Measurements from ENCODE around the gene ADCYAP1R1.
A peak's percentile ranks its signal among the peaks of the same experiment; 100 is the strongest.

The ADCYAP1R1 gene

GRCh38 chr7:31070991-31071644 lies 19.0 kb downstream of the ADCYAP1R1 start:
- no peak for DNase-seq (ENCODE audit: low read depth in 2 of 2)
- no peak for TF ChIP-seq CTCF (IDR thresholded peaks at IDR 0.05; ENCODE audit: low read depth, low read length)
- no peak overlapping the region for H3K4me3 ChIP-seq (replicated peaks in 1 of 2; ENCODE audit: low read depth in 2 of 2, low read length in 2 of 2)

GRCh38 chr7:31071645-31072029 lies 19.5 kb downstream of the ADCYAP1R1 start:
- TF ChIP-seq CTCF (IDR thresholded peaks at IDR 0.05; ENCODE audit: low read depth, low read length), result no peak
- H3K4me3 ChIP-seq (replicated peaks in 1 of 2; ENCODE audit: low read depth in 2 of 2, low read length in 2 of 2), result no peak overlapping the region
- no peak for DNase-seq (ENCODE audit: low read depth in 2 of 2)

- no peak for DNase-seq (ENCODE audit: low read depth in 2 of 2)
- no peak for TF ChIP-seq CTCF (IDR thresholded peaks at IDR 0.05; ENCODE audit: low read depth, low read length)
Measured at GRCh38 chr7:31073326-31074119, 21.4 kb downstream of the ADCYAP1R1 start.

GRCh38 chr7:31074120-31074383 lies 21.9 kb downstream of the ADCYAP1R1 start:
- no peak for TF ChIP-seq CTCF (IDR thresholded peaks at IDR 0.05; ENCODE audit: low read depth, low read length)
- DNase-seq (ENCODE audit: low read depth in 2 of 2), result peak in 1 of 2 donors; percentile 11
- no peak overlapping the region for H3K4me3 ChIP-seq (replicated peaks in 1 of 2; ENCODE audit: low read depth in 2 of 2, low read length in 2 of 2)

More at GRCh38 chr7:31073326-31074119, 21.4 kb downstream of the ADCYAP1R1 start:
- H3K4me3 ChIP-seq (replicated peaks in 1 of 2; ENCODE audit: low read depth in 2 of 2, low read length in 2 of 2), result no peak overlapping the region

GRCh38 chr7:31074403-31075085 lies 22.4 kb downstream of the ADCYAP1R1 start:
- no peak for TF ChIP-seq CTCF (IDR thresholded peaks at IDR 0.05; ENCODE audit: low read depth, low read length)
- H3K4me3 ChIP-seq (replicated peaks in 1 of 2; ENCODE audit: low read depth in 2 of 2, low read length in 2 of 2), result no peak overlapping the region
- DNase-seq (ENCODE audit: low read depth in 2 of 2), result no peak

- no peak for TF ChIP-seq CTCF (IDR thresholded peaks at IDR 0.05; ENCODE audit: low read depth, low read length)
- DNase-seq (ENCODE audit: low read depth in 2 of 2), result no peak
- H3K4me3 ChIP-seq (replicated peaks in 1 of 2; ENCODE audit: low read depth in 2 of 2, low read length in 2 of 2), result no peak overlapping the region
Measured at GRCh38 chr7:31075086-31075405, 22.9 kb downstream of the ADCYAP1R1 start.

Measured in cardiac fibroblast (primary cell).